SK-N-SH (cell line): ENCODE results near the gene COPS4. TPM values are rescaled to one million over a fixed set of nuclear protein-coding genes. Genes with fewer than 3 reads are reported as not detected.
A peak's percentile ranks its signal among the peaks of the same experiment; 100 is the strongest.

Experiments
- CTCF ChIA-PET: fragments of 300-600, 350-600 bp; formaldehyde crosslinking; extraction: SDS; loops from one replicate; lab custom pipeline; 2021; lab: Yijun Ruan, JAX
- POLR2A ChIA-PET: fragments of 350-600 bp; sonication (Branson Sonifier 250); formaldehyde crosslinking; extraction: SDS; loops from one replicate; lab custom pipeline; 2020; ENCODE audit warnings: antibody characterized with exemption, inconsistent platforms; lab: Yijun Ruan, JAX
- DNase-seq: peaks from one replicate; pipeline ENCODE4 v3.0.0; 2012
- H2AFZ ChIP-seq: fragments of 200-600 bp; sonication (generic); 2 replicates; pipeline ENCODE4 v1.8.1; 2016; ENCODE audit warnings: antibody characterized with exemption, mild to moderate bottlenecking, low read depth
- H3F3A ChIP-seq: fragments of 200-600 bp; sonication (generic); replicated peaks from 2 replicates; pipeline ENCODE3; 2016; ENCODE audit warnings: antibody characterized with exemption, mild to moderate bottlenecking; ENCODE audit not compliant: insufficient read depth
- H3K27ac ChIP-seq, 2 experiments: fragments of 200-500 bp in 1 of 2; fragments of 200-600 bp in 1 of 2; sonication (Bioruptor generic) in 1 of 2; sonication (generic), shearing (Covaris generic) in 1 of 2; 2 replicates each; pipeline versions ENCODE4 v1.5.1 to v1.6.1; 2014 to 2016; ENCODE audit warnings: low read depth in 2 of 2, inconsistent platforms in 1 of 2, low read length in 1 of 2, mild to moderate bottlenecking in 1 of 2, mixed read lengths in 1 of 2
- H3K27me3 ChIP-seq: fragments of 200-600 bp; sonication (generic), shearing (Covaris generic); 2 replicates; pipeline ENCODE4 v1.6.1; 2016; ENCODE audit warnings: mixed run types; ENCODE audit not compliant: insufficient read depth
- H3K36me3 ChIP-seq, 2 experiments: fragments of 200-500 bp in 1 of 2; fragments of 200-600 bp in 1 of 2; sonication (Bioruptor generic) in 1 of 2; sonication (generic) in 1 of 2; replicated peaks in 1 of 2; 2 replicates each; pipeline versions ENCODE3 to v1.5.1; 2014 to 2016; ENCODE audit warnings: low read length in 1 of 2, mild to moderate bottlenecking in 1 of 2; ENCODE audit not compliant: insufficient read depth in 2 of 2, control insufficient read depth in 1 of 2
- H3K4me1 ChIP-seq, 2 experiments: fragments of 200-500 bp in 1 of 2; fragments of 200-600 bp in 1 of 2; sonication (Bioruptor generic) in 1 of 2; sonication (generic), shearing (Covaris generic) in 1 of 2; 2 replicates each; pipeline versions ENCODE4 v1.5.1 to v1.6.1; 2014 to 2016; ENCODE audit warnings: low read depth in 1 of 2, low read length in 1 of 2, mixed run types in 1 of 2; ENCODE audit not compliant: insufficient read depth in 2 of 2, control insufficient read depth in 1 of 2
- H3K4me2 ChIP-seq: fragments of 200-600 bp; sonication (generic), shearing (Covaris generic); 2 replicates; pipeline ENCODE4 v1.6.1; 2017; ENCODE audit warnings: mixed run types
- H3K4me3 ChIP-seq, 2 experiments: fragments of 200-500 bp in 1 of 2; fragments of 200-600 bp in 1 of 2; sonication (Bioruptor generic) in 1 of 2; sonication (generic), shearing (Covaris generic) in 1 of 2; 2 replicates each; pipeline versions ENCODE4 v1.5.1 to v1.8.1; 2014 to 2016; ENCODE audit warnings: low read depth in 2 of 2, inconsistent platforms in 1 of 2, low read length in 1 of 2, mild to moderate bottlenecking in 1 of 2, mixed read lengths in 1 of 2, moderate library complexity in 1 of 2
- H3K79me2 ChIP-seq: fragments of 200-600 bp; sonication (generic); 2 replicates; pipeline ENCODE4 v1.8.1; 2017; ENCODE audit warnings: mild to moderate bottlenecking; ENCODE audit not compliant: insufficient read depth
- H3K9ac ChIP-seq: fragments of 200-600 bp; sonication (generic); 2 replicates; pipeline ENCODE4 v1.6.1; 2017; ENCODE audit warnings: mixed run types
- H3K9me2 ChIP-seq: fragments of 200-600 bp; sonication (generic); 2 replicates; pipeline ENCODE4 v1.6.1; 2017; ENCODE audit warnings: mixed run types
- H3K9me3 ChIP-seq: fragments of 200-600 bp; sonication (generic); 2 replicates; pipeline ENCODE4 v1.6.1; 2017; ENCODE audit warnings: mixed run types, mild to moderate bottlenecking, moderate library complexity
- H4K20me1 ChIP-seq: fragments of 200-600 bp; sonication (generic); 2 replicates; pipeline ENCODE4 v1.6.1; 2017; ENCODE audit warnings: mild to moderate bottlenecking, mixed run types; ENCODE audit not compliant: insufficient read depth
- CHD2 ChIP-seq: fragments of 150-350 bp; IDR thresholded peaks from 2 replicates; pipeline ENCODE4 v1.6.1; 2018; ENCODE audit warnings: low read length; ENCODE audit not compliant: partially characterized antibody
- EP300 ChIP-seq, 2 experiments: IDR thresholded peaks; 2 replicates each; pipeline versions ENCODE4 v1.4.0 to v1.6.1; 2012; ENCODE audit warnings: borderline replicate concordance in 1 of 2, low read depth in 1 of 2, low read length in 1 of 2
- EZH2phosphoT487 ChIP-seq: fragments of 200-600 bp; sonication (generic); IDR thresholded peaks from 2 replicates; pipeline ENCODE4 v1.6.1; 2017; ENCODE audit warnings: low read depth, mixed run types, mild to moderate bottlenecking, antibody characterized with exemption, moderate library complexity, borderline replicate concordance
- FOSL2 ChIP-seq: IDR thresholded peaks from 2 replicates; pipeline ENCODE4 v1.4.0; 2012; ENCODE audit warnings: low read depth, mild to moderate bottlenecking, moderate library complexity, borderline replicate concordance
- FOXJ3 ChIP-seq: sonication (generic); formaldehyde crosslinking; IDR thresholded peaks from 2 replicates; pipeline ENCODE4 v1.5.1; 2020; ENCODE audit warnings: mild to moderate bottlenecking, missing genetic modification reagents
- GABPA ChIP-seq: IDR thresholded peaks from 2 replicates; pipeline ENCODE4 v1.4.0; 2012; ENCODE audit warnings: low read depth, mild to moderate bottlenecking
- JUND ChIP-seq: IDR thresholded peaks from 2 replicates; pipeline ENCODE4 v1.4.0; 2012
- PBX3 ChIP-seq: IDR thresholded peaks from 2 replicates; pipeline ENCODE4; 2012
- POLR2AphosphoS5 ChIP-seq: IDR thresholded peaks from 2 replicates; pipeline ENCODE4 v1.6.1; 2012; ENCODE audit warnings: low read depth, low read length
- RXRA ChIP-seq: IDR thresholded peaks from 2 replicates; pipeline ENCODE4 v1.4.0; 2012; ENCODE audit warnings: low read depth, mild to moderate bottlenecking, borderline replicate concordance
- SMC3 ChIP-seq: IDR thresholded peaks from 2 replicates; pipeline ENCODE4 v1.6.1; 2012; ENCODE audit warnings: low read depth, low read length, improper control_type of control experiment
- TCF12 ChIP-seq: IDR thresholded peaks from 2 replicates; pipeline ENCODE4 v1.4.0; 2012
- TEAD4 ChIP-seq: IDR thresholded peaks from 2 replicates; pipeline ENCODE4 v1.4.0; 2012; ENCODE audit warnings: mild to moderate bottlenecking, borderline replicate concordance; ENCODE audit not compliant: insufficient read depth
- USF1 ChIP-seq: IDR thresholded peaks from 2 replicates; pipeline ENCODE4 v1.4.0; 2012; ENCODE audit warnings: low read depth, borderline replicate concordance
- YY1 ChIP-seq: IDR thresholded peaks from 2 replicates; pipeline ENCODE4 v1.4.0; 2012; ENCODE audit warnings: low read depth, mild to moderate bottlenecking
- WGBS: methylation state at CpG from one replicate; pipeline ENCODE4 v1.1.6; 2017; ENCODE audit warnings: low lambda C conversion rate; 5-methylcytosine and 5-hydroxymethylcytosine counted together
- polyA plus RNA-seq, 3 experiments: library from polyadenylated mRNA; depleted of rRNA; stranded (reverse); fragments of >200 nt; gene quantifications; 2 replicates each; pipeline ENCODE4 v1.2.3, GENCODE V29; 2012
- TF ChIP-seq, protein P1 (sequence below): fragments of 200-600 bp; sonication (generic); IDR thresholded peaks from 2 replicates; pipeline ENCODE4 v1.6.1; 2017; ENCODE audit warnings: antibody characterized with exemption, mild to moderate bottlenecking, moderate library complexity

Gene COPS4
- polyA plus RNA-seq, 1 of the 3 experiments (the other 2 are of a cell fraction) = 33.9 TPM

- H3K27ac ChIP-seq = no peak overlapping the region
- H2AFZ ChIP-seq = peak overlapping the region; percentile 30; the same call in 1 of the 2 replicates
- DNase-seq = no peak
- H3F3A ChIP-seq = peaks cover 33% of the 10 kb centered on the region
- H3K79me2 ChIP-seq = no peaks in the 10 kb centered on the region; the same call in 1 of the 2 replicates
- TF ChIP-seq TCF12 (no peak), PBX3 (no peak), FOSL2 (no peak), USF1 (no peak), RXRA (no peak), CHD2 (no peak), GABPA (no peak), SMC3 (no peak), TEAD4 (no peak), EZH2phosphoT487 (no peak), EP300 (IDR thresholded peaks at IDR 0.05; ENCODE audit: borderline replicate concordance in 1 of 2, low read depth in 1 of 2, low read length in 1 of 2) (no peak), YY1 (no peak), JUND (no peak), FOXJ3 (no peak), POLR2AphosphoS5 (no peak)
- TF ChIP-seq, protein P1, sequence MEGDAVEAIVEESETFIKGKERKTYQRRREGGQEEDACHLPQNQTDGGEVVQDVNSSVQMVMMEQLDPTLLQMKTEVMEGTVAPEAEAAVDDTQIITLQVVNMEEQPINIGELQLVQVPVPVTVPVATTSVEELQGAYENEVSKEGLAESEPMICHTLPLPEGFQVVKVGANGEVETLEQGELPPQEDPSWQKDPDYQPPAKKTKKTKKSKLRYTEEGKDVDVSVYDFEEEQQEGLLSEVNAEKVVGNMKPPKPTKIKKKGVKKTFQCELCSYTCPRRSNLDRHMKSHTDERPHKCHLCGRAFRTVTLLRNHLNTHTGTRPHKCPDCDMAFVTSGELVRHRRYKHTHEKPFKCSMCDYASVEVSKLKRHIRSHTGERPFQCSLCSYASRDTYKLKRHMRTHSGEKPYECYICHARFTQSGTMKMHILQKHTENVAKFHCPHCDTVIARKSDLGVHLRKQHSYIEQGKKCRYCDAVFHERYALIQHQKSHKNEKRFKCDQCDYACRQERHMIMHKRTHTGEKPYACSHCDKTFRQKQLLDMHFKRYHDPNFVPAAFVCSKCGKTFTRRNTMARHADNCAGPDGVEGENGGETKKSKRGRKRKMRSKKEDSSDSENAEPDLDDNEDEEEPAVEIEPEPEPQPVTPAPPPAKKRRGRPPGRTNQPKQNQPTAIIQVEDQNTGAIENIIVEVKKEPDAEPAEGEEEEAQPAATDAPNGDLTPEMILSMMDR = no peak
- TF ChIP-seq, all 33 proteins: peak for 0
- H3K9me2 ChIP-seq = no peaks in the 10 kb centered on the region
- no peaks in the 10 kb centered on the region for H4K20me1 ChIP-seq
- H3K4me3 ChIP-seq = no peak overlapping the region
- 94% methylated on average over 26 of the region's 26 CpGs for WGBS
- no peaks in the 10 kb centered on the region for H3K27me3 ChIP-seq
- ChIA-PET CTCF (interaction anchor here (1.3 kb wide), 1 partner anchor 71 kb away, joined by 3 read pairs; no protein-coding TSS in a partner anchor), POLR2A (no interaction called here)
- H3K9me3 ChIP-seq = no peaks in the 10 kb centered on the region
- no peak overlapping the region for H3K9ac ChIP-seq
- H3K4me1 ChIP-seq = peaks cover 3% of the 10 kb centered on the region in 2 experiments; a peak in 3 of 4 replicates
- H3K4me2 ChIP-seq = no peak overlapping the region
- no peaks in the 10 kb centered on the region for H3K36me3 ChIP-seq
Measured at GRCh38 chr4:83108101-83108861, 73.3 kb downstream of the COPS4 start.
